ENCODE data around the gene TOMM7.
A peak's percentile ranks its signal among the peaks of the same experiment; 100 is the strongest.
"Not testable (repeated sequence)": the region's sequence is repeated elsewhere in the genome, so short reads cannot be mapped to it uniquely, and the experiment has no call there.

Gene TOMM7

GRCh38 chr7:22854158-22855048 lies 31.8 kb upstream of the TOMM7 start:
- DNase-seq (ENCODE audit: low read depth): no peak
- TF ChIP-seq, protein P1, sequence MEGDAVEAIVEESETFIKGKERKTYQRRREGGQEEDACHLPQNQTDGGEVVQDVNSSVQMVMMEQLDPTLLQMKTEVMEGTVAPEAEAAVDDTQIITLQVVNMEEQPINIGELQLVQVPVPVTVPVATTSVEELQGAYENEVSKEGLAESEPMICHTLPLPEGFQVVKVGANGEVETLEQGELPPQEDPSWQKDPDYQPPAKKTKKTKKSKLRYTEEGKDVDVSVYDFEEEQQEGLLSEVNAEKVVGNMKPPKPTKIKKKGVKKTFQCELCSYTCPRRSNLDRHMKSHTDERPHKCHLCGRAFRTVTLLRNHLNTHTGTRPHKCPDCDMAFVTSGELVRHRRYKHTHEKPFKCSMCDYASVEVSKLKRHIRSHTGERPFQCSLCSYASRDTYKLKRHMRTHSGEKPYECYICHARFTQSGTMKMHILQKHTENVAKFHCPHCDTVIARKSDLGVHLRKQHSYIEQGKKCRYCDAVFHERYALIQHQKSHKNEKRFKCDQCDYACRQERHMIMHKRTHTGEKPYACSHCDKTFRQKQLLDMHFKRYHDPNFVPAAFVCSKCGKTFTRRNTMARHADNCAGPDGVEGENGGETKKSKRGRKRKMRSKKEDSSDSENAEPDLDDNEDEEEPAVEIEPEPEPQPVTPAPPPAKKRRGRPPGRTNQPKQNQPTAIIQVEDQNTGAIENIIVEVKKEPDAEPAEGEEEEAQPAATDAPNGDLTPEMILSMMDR (IDR thresholded peaks at IDR 0.05; ENCODE audit: control insufficient read depth, extremely low read depth, insufficient read depth): no peak
- peak overlapping the region; percentile 71 for H3K4me3 ChIP-seq (ENCODE audit: low read depth, low read length)

GRCh38 chr7:22853674-22854157 lies 31.1 kb upstream of the TOMM7 start:
- TF ChIP-seq, protein P1 (IDR thresholded peaks at IDR 0.05; ENCODE audit: control insufficient read depth, extremely low read depth, insufficient read depth): peak; percentile 43
- no peak for DNase-seq (ENCODE audit: low read depth)

DNA sequence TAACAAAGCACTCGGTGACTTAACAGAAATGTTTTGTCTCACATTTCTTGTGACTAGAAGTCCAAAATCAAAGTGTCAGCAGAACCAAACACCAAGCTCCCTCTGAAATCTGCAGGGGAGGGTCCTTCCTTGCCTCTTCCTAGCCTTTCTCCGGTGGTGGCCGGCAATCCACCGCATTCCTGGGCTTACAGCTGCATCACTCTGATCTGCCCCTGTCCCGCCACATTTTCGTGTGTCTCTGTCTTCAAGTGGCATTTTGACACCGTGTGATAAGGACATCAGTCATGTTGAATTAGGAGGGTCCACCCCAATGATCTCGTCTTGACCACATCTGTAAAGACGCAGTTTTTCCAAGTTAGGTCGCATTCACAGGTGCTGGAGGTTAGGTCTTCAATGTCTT lies 30.5 kb upstream of the TOMM7 start:
- no peak overlapping the region for H3K4me3 ChIP-seq (ENCODE audit: low read depth, low read length)
- TF ChIP-seq, protein P1 (IDR thresholded peaks at IDR 0.05; ENCODE audit: control insufficient read depth, extremely low read depth, insufficient read depth): no peak
- no peak for DNase-seq (ENCODE audit: low read depth)

More at GRCh38 chr7:22853674-22854157, 31.1 kb upstream of the TOMM7 start:
- H3K4me3 ChIP-seq (ENCODE audit: low read depth, low read length): peak overlapping the region; percentile 71

GRCh38 chr7:22851145-22851544 lies 28.5 kb upstream of the TOMM7 start:
- TF ChIP-seq, protein P1 (IDR thresholded peaks at IDR 0.05; ENCODE audit: control insufficient read depth, extremely low read depth, insufficient read depth): no peak
- no peak overlapping the region for H3K4me3 ChIP-seq (ENCODE audit: low read depth, low read length)
- DNase-seq (ENCODE audit: low read depth): no peak

- not testable (repeated sequence) for DNase-seq (ENCODE audit: low read depth); H3K4me3 ChIP-seq (ENCODE audit: low read depth, low read length)
Measured at GRCh38 chr7:22850394-22850793, 27.7 kb upstream of the TOMM7 start.

GRCh38 chr7:22849662-22850061 lies 27.0 kb upstream of the TOMM7 start:
- no peak for DNase-seq (ENCODE audit: low read depth)
- TF ChIP-seq, protein P1 (IDR thresholded peaks at IDR 0.05; ENCODE audit: control insufficient read depth, extremely low read depth, insufficient read depth): no peak

GRCh38 chr7:22849172-22849571 lies 26.5 kb upstream of the TOMM7 start:
- TF ChIP-seq, protein P1 (IDR thresholded peaks at IDR 0.05; ENCODE audit: control insufficient read depth, extremely low read depth, insufficient read depth): no peak
- H3K4me3 ChIP-seq (ENCODE audit: low read depth, low read length): no peak overlapping the region
- DNase-seq (ENCODE audit: low read depth): no peak

More at GRCh38 chr7:22849662-22850061, 27.0 kb upstream of the TOMM7 start:
- H3K4me3 ChIP-seq (ENCODE audit: low read depth, low read length): no peak overlapping the region
